HUES64 (cell line): ENCODE results near the gene AGFG2.
"Not testable (repeated sequence)": the region's sequence is repeated elsewhere in the genome, so short reads cannot be mapped to it uniquely, and the experiment has no call there.

ENCODE experiments used
- H3K27ac ChIP-seq: 2 replicates; pipeline ENCODE4 v1.7.0; 2013; ENCODE audit warnings: low read depth, low read length, inconsistent platforms
- H3K27me3 ChIP-seq: 2 replicates; pipeline ENCODE4 v1.6.1; 2013; ENCODE audit warnings: mild to moderate bottlenecking, low read length; ENCODE audit not compliant: insufficient read depth
- H3K36me3 ChIP-seq: 2 replicates; pipeline ENCODE4 v1.6.1; 2013; ENCODE audit warnings: mild to moderate bottlenecking, low read length; ENCODE audit not compliant: insufficient read depth
- H3K4me1 ChIP-seq: 2 replicates; pipeline ENCODE4 v1.6.1; 2013; ENCODE audit warnings: mild to moderate bottlenecking, low read length, moderate library complexity; ENCODE audit not compliant: insufficient read depth
- H3K4me3 ChIP-seq: 2 replicates; pipeline ENCODE4 v1.5.1; 2013; ENCODE audit warnings: mild to moderate bottlenecking, low read length, moderate library complexity
- H3K9ac ChIP-seq: 2 replicates; pipeline ENCODE4 v1.6.1; 2013; ENCODE audit warnings: mild to moderate bottlenecking, low read depth, low read length
- H3K9me3 ChIP-seq: 2 replicates; pipeline ENCODE4 v1.6.1; 2013; ENCODE audit warnings: low read depth, low read length; ENCODE audit not compliant: insufficient read depth
- WGBS: fragments of 150-250, 120-280 bp; methylation state at CpG from one replicate; pipeline ENCODE4 v1.1.7; 2013; ENCODE audit warnings: missing lambda C conversion rate; 5-methylcytosine and 5-hydroxymethylcytosine counted together

AGFG2 gene

GRCh38 chr7:100544386-100544785, 5.4 kb downstream of the AGFG2 start:
- Histone ChIP-seq H3K9ac (no peak overlapping the region), H3K9me3 (no peaks in the 10 kb centered on the region), H3K4me1 (peaks cover 54% of the 10 kb centered on the region), H3K27ac (no peak overlapping the region), H3K4me3 (no peak overlapping the region), H3K27me3 (peaks cover 9% of the 10 kb centered on the region), H3K36me3 (peaks cover 4% of the 10 kb centered on the region; the same call in 1 of the 2 replicates)
- 53% methylated on average over 4 of the region's 5 CpGs for WGBS

- Histone ChIP-seq H3K4me3 (no peak overlapping the region), H3K4me1 (peaks cover 54% of the 10 kb centered on the region), H3K9ac (peak overlapping the region; percentile 63; the same call in 1 of the 2 replicates), H3K27ac (peak overlapping the region; percentile 76), H3K36me3 (peaks cover 7% of the 10 kb centered on the region; the same call in 1 of the 2 replicates), H3K27me3 (peaks cover 6% of the 10 kb centered on the region), H3K9me3 (no peaks in the 10 kb centered on the region)
- 81% methylated on average over 1 of the region's 1 CpG for WGBS
Measured at GRCh38 chr7:100544967-100545359, 6.0 kb downstream of the AGFG2 start.

GRCh38 chr7:100545360-100546128, 6.5 kb downstream of the AGFG2 start:
- Histone ChIP-seq H3K27ac (peak overlapping the region; percentile 76), H3K4me3 (no peak overlapping the region), H3K9ac (peak overlapping the region; percentile 63), H3K27me3 (no peaks in the 10 kb centered on the region), H3K9me3 (no peaks in the 10 kb centered on the region), H3K4me1 (peaks cover 54% of the 10 kb centered on the region), H3K36me3 (peaks cover 11% of the 10 kb centered on the region)
- WGBS, result 50% methylated on average over 3 of the region's 3 CpGs

- Histone ChIP-seq H3K4me3 (no peak overlapping the region), H3K9ac (peak overlapping the region; percentile 63; the same call in 1 of the 2 replicates), H3K27me3 (no peaks in the 10 kb centered on the region), H3K36me3 (peaks cover 13% of the 10 kb centered on the region), H3K27ac (peak overlapping the region; percentile 76), H3K9me3 (no peaks in the 10 kb centered on the region), H3K4me1 (peaks cover 51% of the 10 kb centered on the region)
- WGBS, result 70% methylated on average over 10 of the region's 10 CpGs
Measured at GRCh38 chr7:100546129-100546925, 7.3 kb downstream of the AGFG2 start.

- Histone ChIP-seq H3K4me1 (peaks cover 46% of the 10 kb centered on the region), H3K4me3 (no peak overlapping the region), H3K9me3 (no peaks in the 10 kb centered on the region), H3K36me3 (peaks cover 13% of the 10 kb centered on the region), H3K27me3 (no peaks in the 10 kb centered on the region), H3K9ac (no peak overlapping the region), H3K27ac (peak overlapping the region; percentile 19; the same call in 1 of the 2 replicates)
- WGBS, result 84% methylated on average over 9 of the region's 9 CpGs
Measured at GRCh38 chr7:100546926-100547800, 8.2 kb downstream of the AGFG2 start.

- WGBS, result 75% methylated on average over 2 of the region's 2 CpGs
- Histone ChIP-seq H3K4me3 (no peak overlapping the region), H3K27ac (peak overlapping the region; percentile 19; the same call in 1 of the 2 replicates), H3K27me3 (no peaks in the 10 kb centered on the region), H3K4me1 (peaks cover 39% of the 10 kb centered on the region), H3K9me3 (no peaks in the 10 kb centered on the region), H3K36me3 (peaks cover 13% of the 10 kb centered on the region), H3K9ac (no peak overlapping the region)
Measured at GRCh38 chr7:100547872-100548271, 8.9 kb downstream of the AGFG2 start.

- H3K4me3 ChIP-seq, H3K9me3 ChIP-seq, H3K9ac ChIP-seq, H3K27me3 ChIP-seq, H3K27ac ChIP-seq: not testable (repeated sequence)
- 92% methylated on average over 5 of the region's 5 CpGs for WGBS
- H3K36me3 ChIP-seq, result peaks cover 14% of the 10 kb centered on the region
- peaks cover 37% of the 10 kb centered on the region for H3K4me1 ChIP-seq
Measured at GRCh38 chr7:100548446-100548845, 9.4 kb downstream of the AGFG2 start.

GRCh38 chr7:100552532-100552931, 13.5 kb downstream of the AGFG2 start:
- no peaks in the 10 kb centered on the region for H3K27me3 ChIP-seq
- no peak overlapping the region for H3K4me3 ChIP-seq
- H3K9me3 ChIP-seq, result no peaks in the 10 kb centered on the region
- 95% methylated on average over 2 of the region's 2 CpGs for WGBS
- H3K36me3 ChIP-seq, result peaks cover 28% of the 10 kb centered on the region
- H3K9ac ChIP-seq, result no peak overlapping the region
- no peaks in the 10 kb centered on the region; the same call in 1 of the 2 replicates for H3K4me1 ChIP-seq
- H3K27ac ChIP-seq, result no peak overlapping the region

GRCh38 chr7:100553032-100553431, 14.0 kb downstream of the AGFG2 start:
- Histone ChIP-seq H3K36me3 (peaks cover 28% of the 10 kb centered on the region), H3K9me3 (no peaks in the 10 kb centered on the region), H3K27me3 (no peaks in the 10 kb centered on the region), H3K4me1 (no peaks in the 10 kb centered on the region), H3K9ac (no peak overlapping the region), H3K27ac (no peak overlapping the region), H3K4me3 (no peak overlapping the region)
- WGBS, result 93% methylated on average over 3 of the region's 3 CpGs

- Histone ChIP-seq H3K27me3 (no peaks in the 10 kb centered on the region), H3K9me3 (no peaks in the 10 kb centered on the region), H3K36me3 (peaks cover 16% of the 10 kb centered on the region), H3K9ac (no peak overlapping the region), H3K4me1 (no peaks in the 10 kb centered on the region), H3K4me3 (no peak overlapping the region), H3K27ac (no peak overlapping the region)
- 93% methylated on average over 5 of the region's 5 CpGs for WGBS
Measured at GRCh38 chr7:100555701-100556100, 16.7 kb downstream of the AGFG2 start.
